ENCODE measurements around the gene PABPC1L.

Gene PABPC1L

DNA sequence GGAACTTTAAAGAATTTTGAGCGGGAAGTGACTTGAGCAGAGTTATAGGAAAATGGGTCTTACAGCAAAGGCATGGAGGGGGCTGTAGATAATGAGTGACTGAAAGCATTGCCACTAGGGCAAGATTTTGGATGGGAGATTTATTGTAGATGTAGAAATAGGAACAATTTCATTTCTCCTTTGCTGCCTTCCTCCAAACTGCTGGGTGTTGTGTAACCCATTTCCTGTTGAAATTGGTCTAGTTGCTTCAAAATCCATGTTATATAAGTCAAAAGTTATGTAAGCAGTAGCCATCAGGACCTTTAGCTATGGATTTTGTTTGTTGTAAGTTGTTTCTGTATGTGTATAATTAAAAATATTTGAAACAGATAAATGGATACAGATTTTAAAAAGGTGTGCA, 13.3 kb upstream of the PABPC1L start:
- TF ChIP-seq, protein P1, sequence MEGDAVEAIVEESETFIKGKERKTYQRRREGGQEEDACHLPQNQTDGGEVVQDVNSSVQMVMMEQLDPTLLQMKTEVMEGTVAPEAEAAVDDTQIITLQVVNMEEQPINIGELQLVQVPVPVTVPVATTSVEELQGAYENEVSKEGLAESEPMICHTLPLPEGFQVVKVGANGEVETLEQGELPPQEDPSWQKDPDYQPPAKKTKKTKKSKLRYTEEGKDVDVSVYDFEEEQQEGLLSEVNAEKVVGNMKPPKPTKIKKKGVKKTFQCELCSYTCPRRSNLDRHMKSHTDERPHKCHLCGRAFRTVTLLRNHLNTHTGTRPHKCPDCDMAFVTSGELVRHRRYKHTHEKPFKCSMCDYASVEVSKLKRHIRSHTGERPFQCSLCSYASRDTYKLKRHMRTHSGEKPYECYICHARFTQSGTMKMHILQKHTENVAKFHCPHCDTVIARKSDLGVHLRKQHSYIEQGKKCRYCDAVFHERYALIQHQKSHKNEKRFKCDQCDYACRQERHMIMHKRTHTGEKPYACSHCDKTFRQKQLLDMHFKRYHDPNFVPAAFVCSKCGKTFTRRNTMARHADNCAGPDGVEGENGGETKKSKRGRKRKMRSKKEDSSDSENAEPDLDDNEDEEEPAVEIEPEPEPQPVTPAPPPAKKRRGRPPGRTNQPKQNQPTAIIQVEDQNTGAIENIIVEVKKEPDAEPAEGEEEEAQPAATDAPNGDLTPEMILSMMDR (IDR thresholded peaks at IDR 0.05; ENCODE audit: unreplicated experiment in 3 of 3), result no peak
- Mint-ChIP-seq H3K27ac (no peak overlapping the region), H3K27me3 (ENCODE audit: low read depth) (no peaks in the 10 kb centered on the region), H3K4me3 (no peak overlapping the region), H3K4me1 (peaks cover 25% of the 10 kb centered on the region), H3K36me3 (ENCODE audit: low read depth) (peaks cover 23% of the 10 kb centered on the region), H3K9me3 (no peaks in the 10 kb centered on the region)

DNA sequence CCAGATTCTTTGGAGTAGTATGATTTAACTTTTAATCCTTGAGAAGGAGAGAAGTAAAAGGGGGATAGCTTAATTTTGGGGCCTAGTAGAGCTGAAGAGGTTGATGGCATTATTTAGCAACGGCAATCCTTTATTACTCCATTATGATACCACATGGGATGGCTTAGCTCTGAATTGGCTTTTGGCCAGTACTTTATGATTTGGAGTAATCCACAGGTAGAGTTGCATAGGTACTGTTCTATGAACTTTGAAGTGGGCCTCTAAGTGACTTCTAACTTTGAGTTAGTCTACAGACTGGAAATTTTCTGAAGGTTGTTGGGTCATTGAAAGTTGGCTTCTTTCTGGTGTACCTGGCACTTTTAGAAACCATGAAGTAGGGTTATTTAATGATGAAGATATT, 12.7 kb upstream of the PABPC1L start:
- Mint-ChIP-seq H3K4me1 (peaks cover 25% of the 10 kb centered on the region), H3K4me3 (no peak overlapping the region), H3K9me3 (no peaks in the 10 kb centered on the region)

DNA sequence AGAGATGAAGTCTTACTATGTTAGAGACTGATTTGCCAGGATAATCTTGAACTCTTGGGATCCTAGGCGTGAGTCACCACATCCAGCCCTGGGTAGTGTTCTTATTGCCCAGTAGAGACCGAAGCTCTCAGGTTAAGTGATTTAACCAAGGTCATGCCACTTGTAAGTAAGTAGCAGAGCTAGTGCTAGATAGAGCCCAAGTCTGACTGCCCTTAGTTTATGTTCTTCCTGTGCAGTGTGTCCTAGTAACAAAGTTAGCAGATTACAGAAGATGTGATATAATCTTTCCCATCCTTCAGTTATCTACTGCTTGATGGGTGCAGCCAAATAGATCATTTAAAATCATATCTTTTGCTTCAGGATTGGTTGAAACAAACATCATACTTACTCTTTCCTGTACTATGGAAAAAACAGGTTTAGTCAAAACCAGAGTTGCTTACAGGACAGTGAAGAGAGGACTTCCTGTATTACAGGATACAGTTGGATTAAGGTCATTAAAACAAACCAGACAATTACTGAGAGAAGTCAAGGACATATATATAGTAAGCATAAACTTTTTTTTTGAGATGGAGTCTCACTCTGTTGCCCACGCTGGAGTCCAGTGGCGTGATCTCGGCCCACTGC, 9.5 kb upstream of the PABPC1L start:
- peaks cover 45% of the 10 kb centered on the region for H3K36me3 Mint-ChIP-seq (ENCODE audit: low read depth)
- H3K9me3 Mint-ChIP-seq, result no peaks in the 10 kb centered on the region
- H3K4me3 Mint-ChIP-seq, result no peak overlapping the region
- TF ChIP-seq, protein P1 (IDR thresholded peaks at IDR 0.05; ENCODE audit: unreplicated experiment in 3 of 3), result no peak
- no peak overlapping the region for H3K27ac Mint-ChIP-seq
- no peaks in the 10 kb centered on the region for H3K27me3 Mint-ChIP-seq (ENCODE audit: low read depth)
- H3K4me1 Mint-ChIP-seq, result peaks cover 19% of the 10 kb centered on the region

More for the DNA sequence above, 12.7 kb upstream of the PABPC1L start:
- TF ChIP-seq, protein P1 (IDR thresholded peaks at IDR 0.05; ENCODE audit: unreplicated experiment in 3 of 3), result no peak
- Mint-ChIP-seq H3K36me3 (ENCODE audit: low read depth) (peaks cover 18% of the 10 kb centered on the region), H3K27me3 (ENCODE audit: low read depth) (no peaks in the 10 kb centered on the region), H3K27ac (no peak overlapping the region)

DNA sequence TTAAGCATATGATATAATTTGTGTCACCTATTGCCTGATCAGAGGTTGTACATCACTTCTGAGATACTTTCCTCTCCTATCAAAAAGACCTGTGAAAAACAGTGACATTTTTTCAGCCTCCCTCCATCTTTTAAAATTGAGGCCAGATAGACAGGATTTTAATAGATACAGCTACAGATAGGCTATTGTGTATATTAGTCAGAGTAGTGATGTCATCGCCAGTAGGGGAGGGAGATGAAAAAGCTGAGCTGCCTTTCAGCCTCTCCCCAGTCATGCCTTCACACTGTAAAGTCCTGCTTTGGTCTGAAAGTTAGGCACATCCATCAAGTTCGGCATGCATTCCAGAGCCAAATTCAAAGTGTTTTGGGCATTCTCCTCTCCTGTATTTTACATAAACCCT, 7.9 kb upstream of the PABPC1L start:
- H3K9me3 Mint-ChIP-seq, result no peaks in the 10 kb centered on the region
- H3K27me3 Mint-ChIP-seq (ENCODE audit: low read depth), result no peaks in the 10 kb centered on the region
- H3K36me3 Mint-ChIP-seq (ENCODE audit: low read depth), result peaks cover 59% of the 10 kb centered on the region
- no peak overlapping the region for H3K27ac Mint-ChIP-seq
- H3K4me3 Mint-ChIP-seq, result no peak overlapping the region
- H3K4me1 Mint-ChIP-seq, result peaks cover 9% of the 10 kb centered on the region
- TF ChIP-seq, protein P1 (IDR thresholded peaks at IDR 0.05; ENCODE audit: unreplicated experiment in 3 of 3), result no peak

DNA sequence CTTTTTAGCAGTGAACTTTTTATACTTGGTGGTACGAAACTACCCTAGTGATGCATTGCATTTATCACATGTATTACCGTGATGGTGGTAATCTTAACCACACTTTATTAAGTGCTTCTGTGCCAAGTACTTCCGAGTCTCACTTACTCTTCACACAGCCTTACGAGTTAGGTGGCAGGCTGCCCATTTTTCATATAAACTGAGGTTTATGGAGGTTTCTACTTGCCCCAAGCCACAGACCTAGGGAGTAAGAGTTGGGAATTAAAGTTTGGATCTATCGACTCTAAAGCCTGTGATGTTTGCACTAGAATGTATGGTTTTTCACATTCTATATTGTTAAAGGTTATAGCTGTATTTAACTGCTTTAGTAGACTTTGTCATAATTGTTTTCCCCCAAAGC, 5.5 kb upstream of the PABPC1L start:
- Mint-ChIP-seq H3K9me3 (no peaks in the 10 kb centered on the region), H3K36me3 (ENCODE audit: low read depth) (peaks cover 65% of the 10 kb centered on the region), H3K4me1 (peaks cover 3% of the 10 kb centered on the region), H3K27me3 (ENCODE audit: low read depth) (no peaks in the 10 kb centered on the region), H3K4me3 (no peak overlapping the region), H3K27ac (no peak overlapping the region)
- TF ChIP-seq, protein P1 (IDR thresholded peaks at IDR 0.05; ENCODE audit: unreplicated experiment in 3 of 3), result no peak
